Skeletal muscle tissue (tissue), 4 donors: ENCODE measurements around the gene MRPS23. TPM values are rescaled to one million over a fixed set of nuclear protein-coding genes. Genes with fewer than 3 reads are reported as not detected.

Experiments
- H3K27ac ChIP-seq: one replicate; pipeline ENCODE4 v1.7.0; 2013; ENCODE audit warnings: mild to moderate bottlenecking, low read depth, low read length, inconsistent platforms
- H3K27me3 ChIP-seq, 3 donors: one replicate each; pipeline ENCODE4 v1.7.0; 2013; ENCODE audit warnings: low read length in 3 of 3; ENCODE audit not compliant: control insufficient read depth in 3 of 3, insufficient read depth in 3 of 3
- H3K36me3 ChIP-seq, 3 donors: one replicate each; pipeline ENCODE4 v1.7.0; 2013; ENCODE audit warnings: low read length in 3 of 3; ENCODE audit not compliant: control insufficient read depth in 3 of 3, insufficient read depth in 3 of 3
- H3K4me1 ChIP-seq, 3 donors: one replicate each; pipeline ENCODE4 v1.7.0; 2013; ENCODE audit warnings: low read length in 3 of 3, mild to moderate bottlenecking in 3 of 3; ENCODE audit not compliant: control insufficient read depth in 3 of 3, insufficient read depth in 3 of 3
- H3K4me3 ChIP-seq, 3 donors: one replicate each; pipeline ENCODE4 v1.7.0; 2013; ENCODE audit warnings: low read length in 3 of 3
- H3K9ac ChIP-seq, 3 donors: one replicate each; pipeline ENCODE4 v1.7.0; 2013; ENCODE audit warnings: low read length in 3 of 3, mild to moderate bottlenecking in 3 of 3, moderate library complexity in 2 of 3, low read depth in 1 of 3
- H3K9me3 ChIP-seq, 3 donors: one replicate each; pipeline ENCODE4 v1.7.0; 2013; ENCODE audit warnings: low read length in 3 of 3; ENCODE audit not compliant: control insufficient read depth in 3 of 3
- total RNA-seq: library from RNA; depleted of rRNA; stranded (reverse); fragments of >200 nt; gene quantifications from one replicate; pipeline ENCODE4 v1.2.3, GENCODE V29; 2014
- donor health status: Osteomylitis.

MRPS23 gene
- total RNA-seq, 1 donor from 2014 or later: 10.4 TPM

GRCh38 chr17:57823469-57824401 lies 26.1 kb downstream of the MRPS23 start:
- H3K9ac ChIP-seq: no peak overlapping the region
- no peaks in the 10 kb centered on the region for H3K4me1 ChIP-seq
- no peaks in the 10 kb centered on the region for H3K36me3 ChIP-seq
- H3K27me3 ChIP-seq: no peaks in the 10 kb centered on the region
- no peaks in the 10 kb centered on the region for H3K9me3 ChIP-seq
- no peak overlapping the region for H3K27ac ChIP-seq
- H3K4me3 ChIP-seq: no peak overlapping the region

- H3K9me3 ChIP-seq: no peaks in the 10 kb centered on the region
- H3K36me3 ChIP-seq: no peaks in the 10 kb centered on the region
- H3K9ac ChIP-seq: no peak overlapping the region
- H3K27me3 ChIP-seq: no peaks in the 10 kb centered on the region
- no peak overlapping the region for H3K27ac ChIP-seq
- H3K4me3 ChIP-seq: no peak overlapping the region
- H3K4me1 ChIP-seq: no peaks in the 10 kb centered on the region
These were observed 30.0 kb downstream of the MRPS23 start for GRCh38 chr17:57819867-57820266.

DNA sequence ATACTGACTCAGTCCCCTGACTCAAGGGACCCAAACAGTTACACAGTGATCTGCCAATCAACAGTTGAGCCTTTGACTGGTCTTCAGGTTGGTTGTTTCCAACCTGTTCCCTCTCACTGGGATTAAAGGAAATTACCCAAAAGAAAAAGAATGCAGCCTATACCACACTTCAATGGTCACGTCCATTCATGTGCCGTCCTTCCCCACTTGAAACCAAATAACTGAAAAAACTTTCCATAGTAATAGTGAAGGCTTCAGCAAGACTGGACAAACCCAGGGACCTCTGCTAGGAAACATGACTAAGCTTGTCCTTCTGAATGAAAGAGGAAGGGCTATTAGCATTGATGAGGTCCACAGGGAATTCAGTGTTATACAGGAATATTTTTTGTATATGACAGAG lies 30.6 kb downstream of the MRPS23 start:
- H3K9ac ChIP-seq: no peak overlapping the region
- no peak overlapping the region for H3K4me3 ChIP-seq
- no peaks in the 10 kb centered on the region for H3K36me3 ChIP-seq
- no peaks in the 10 kb centered on the region for H3K27me3 ChIP-seq
- no peaks in the 10 kb centered on the region for H3K9me3 ChIP-seq
- no peaks in the 10 kb centered on the region for H3K4me1 ChIP-seq
- no peak overlapping the region for H3K27ac ChIP-seq

- H3K27ac ChIP-seq: no peak overlapping the region
- no peaks in the 10 kb centered on the region for H3K9me3 ChIP-seq
- H3K27me3 ChIP-seq: no peaks in the 10 kb centered on the region
- no peaks in the 10 kb centered on the region for H3K36me3 ChIP-seq
- no peak overlapping the region for H3K4me3 ChIP-seq
- no peak overlapping the region for H3K9ac ChIP-seq
- H3K4me1 ChIP-seq: no peaks in the 10 kb centered on the region
These were observed 31.8 kb downstream of the MRPS23 start for GRCh38 chr17:57818066-57818465.

- no peaks in the 10 kb centered on the region for H3K9me3 ChIP-seq
- H3K36me3 ChIP-seq: no peaks in the 10 kb centered on the region
- no peak overlapping the region for H3K4me3 ChIP-seq
- H3K4me1 ChIP-seq: no peaks in the 10 kb centered on the region
- no peak overlapping the region for H3K27ac ChIP-seq
- H3K27me3 ChIP-seq: no peaks in the 10 kb centered on the region
- H3K9ac ChIP-seq: no peak overlapping the region
These were observed 32.5 kb downstream of the MRPS23 start for GRCh38 chr17:57817299-57817698.

DNA sequence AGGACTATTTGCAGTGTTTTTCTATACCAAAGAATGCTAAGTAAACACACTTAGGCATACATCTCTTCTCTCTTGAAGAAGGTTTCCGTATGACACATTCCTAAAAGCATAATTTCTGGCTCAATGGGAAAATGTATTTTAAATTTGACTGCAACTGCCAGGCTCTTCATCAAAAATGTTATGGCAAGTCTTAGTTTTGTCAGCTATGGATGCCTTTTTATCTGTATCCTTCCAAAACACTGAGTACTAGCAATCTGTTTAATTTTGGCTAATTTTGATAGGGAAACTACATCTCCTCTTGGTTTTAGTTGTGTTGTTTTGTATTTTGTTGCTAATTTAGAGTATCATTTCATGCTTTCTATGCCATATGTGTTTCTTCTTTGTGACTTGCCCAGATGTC lies 35.4 kb downstream of the MRPS23 start:
- H3K27ac ChIP-seq: no peak overlapping the region
- no peaks in the 10 kb centered on the region for H3K27me3 ChIP-seq
- no peak overlapping the region for H3K4me3 ChIP-seq
- no peaks in the 10 kb centered on the region for H3K9me3 ChIP-seq
- no peaks in the 10 kb centered on the region for H3K36me3 ChIP-seq
- peaks cover 12 to 16% (median 15%) of the 10 kb centered on the region in 3 donors for H3K4me1 ChIP-seq
- no peak overlapping the region for H3K9ac ChIP-seq

GRCh38 chr17:57811638-57812280 lies 38.1 kb downstream of the MRPS23 start:
- peaks cover 15 to 16% (median 15%) of the 10 kb centered on the region in 3 donors for H3K4me1 ChIP-seq
- no peak overlapping the region for H3K9ac ChIP-seq
- no peak overlapping the region for H3K27ac ChIP-seq
- no peaks in the 10 kb centered on the region for H3K36me3 ChIP-seq
- no peak overlapping the region for H3K4me3 ChIP-seq
- H3K9me3 ChIP-seq: no peaks in the 10 kb centered on the region
- no peaks in the 10 kb centered on the region for H3K27me3 ChIP-seq

DNA sequence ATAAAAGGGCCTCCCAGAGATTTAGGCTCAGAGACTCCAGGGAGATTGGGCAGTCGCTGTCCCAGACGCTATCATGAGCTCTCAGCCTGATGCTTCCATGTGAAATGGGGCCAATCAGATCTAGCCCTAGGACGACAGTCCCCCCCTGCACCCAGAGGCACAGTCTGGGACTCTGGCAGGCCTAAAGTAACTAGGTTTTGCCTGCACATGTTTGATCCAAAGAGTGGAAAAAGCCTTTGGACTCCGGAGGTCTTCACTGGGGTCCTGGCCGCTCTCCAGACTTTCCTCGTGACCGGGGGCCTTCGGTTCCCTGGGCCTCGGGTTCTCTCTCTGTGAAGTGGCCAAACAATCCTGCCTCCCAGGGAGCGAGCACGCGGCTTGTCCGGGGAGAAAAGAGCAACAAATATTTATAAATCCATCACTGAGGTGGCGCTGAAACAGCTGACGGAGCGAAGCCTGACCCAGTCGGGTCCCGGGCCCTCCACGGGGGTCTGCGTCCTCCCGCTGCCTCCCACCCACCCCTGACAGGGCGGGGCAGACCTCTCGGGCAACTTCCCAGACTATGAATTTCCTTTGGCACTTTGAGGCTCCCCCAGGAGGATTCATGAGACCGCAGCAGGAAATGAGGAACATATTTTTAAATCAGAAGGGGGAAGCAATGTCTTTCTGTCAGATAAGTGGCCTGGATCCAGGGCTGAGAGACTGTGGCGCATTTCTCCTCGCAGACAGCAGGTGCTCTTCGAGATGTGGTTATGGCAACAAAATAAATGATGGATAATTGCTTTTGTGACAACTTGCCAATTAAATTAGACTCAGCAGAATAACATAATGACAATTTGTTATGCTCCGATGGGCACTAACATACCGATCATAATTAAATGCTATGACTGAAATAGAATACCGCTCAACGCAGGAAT lies 38.9 kb downstream of the MRPS23 start:
- Histone ChIP-seq H3K4me3 (no peak overlapping the region), H3K9ac (peak overlapping the region; percentile 23 to 46 (median 40)), H3K27ac (peak overlapping the region; percentile 54), H3K27me3 (no peaks in the 10 kb centered on the region), H3K9me3 (no peaks in the 10 kb centered on the region), H3K4me1 (peaks cover 15 to 16% (median 15%) of the 10 kb centered on the region in 3 donors), H3K36me3 (no peaks in the 10 kb centered on the region)

- H3K9me3 ChIP-seq: no peaks in the 10 kb centered on the region
- H3K27me3 ChIP-seq: no peaks in the 10 kb centered on the region
- no peak overlapping the region for H3K27ac ChIP-seq
These were observed 40.0 kb downstream of the MRPS23 start for GRCh38 chr17:57809879-57810278.

More at GRCh38 chr17:57809879-57810278, 40.0 kb downstream of the MRPS23 start:
- Histone ChIP-seq H3K9ac (no peak overlapping the region), H3K4me1 (peaks cover 15 to 16% (median 15%) of the 10 kb centered on the region in 3 donors), H3K36me3 (no peaks in the 10 kb centered on the region), H3K4me3 (no peak overlapping the region)
